KMS-11 (cell line): ENCODE data around the gene PRKAA1.
"Not testable (repeated sequence)": the region's sequence is repeated elsewhere in the genome, so short reads cannot be mapped to it uniquely, and the experiment has no call there.

Experiments
- H2AFZ ChIP-seq: fragments of 200-600 bp; sonication (generic); 2 replicates; pipeline ENCODE4 v1.6.1; 2016; ENCODE audit warnings: antibody characterized with exemption, mixed run types, low read depth
- H3K27ac ChIP-seq: fragments of 200-600 bp; sonication (generic); 2 replicates; pipeline ENCODE4 v1.6.1; 2016; ENCODE audit warnings: mild to moderate bottlenecking, mixed run types
- H3K27me3 ChIP-seq: fragments of 200-600 bp; sonication (generic); 2 replicates; pipeline ENCODE4 v1.6.1; 2017; ENCODE audit warnings: mild to moderate bottlenecking, low read depth, mixed run types, moderate library complexity; ENCODE audit not compliant: insufficient read depth
- H3K36me3 ChIP-seq: fragments of 200-600 bp; sonication (generic); 2 replicates; pipeline ENCODE4 v1.6.1; 2017; ENCODE audit warnings: mild to moderate bottlenecking, mixed run types; ENCODE audit not compliant: insufficient read depth
- H3K4me1 ChIP-seq: fragments of 200-600 bp; sonication (generic); 2 replicates; pipeline ENCODE4 v1.6.1; 2016; ENCODE audit warnings: mild to moderate bottlenecking, low read depth, mixed run types; ENCODE audit not compliant: poor library complexity, severe bottlenecking
- H3K4me2 ChIP-seq: fragments of 200-600 bp; sonication (generic); 2 replicates; pipeline ENCODE4 v1.7.0; 2016; ENCODE audit warnings: mild to moderate bottlenecking, mixed run types
- H3K4me3 ChIP-seq: fragments of 200-600 bp; sonication (generic); IDR thresholded peaks from 2 replicates; pipeline ENCODE4 v1.6.1; 2017; ENCODE audit warnings: low read depth, low read length, mixed read lengths; ENCODE audit not compliant: insufficient read depth
- H3K79me2 ChIP-seq: fragments of 200-600 bp; sonication (generic); 2 replicates; pipeline ENCODE4 v1.6.1; 2016; ENCODE audit warnings: low read depth, mixed run types; ENCODE audit not compliant: insufficient read depth
- H3K9ac ChIP-seq: fragments of 200-600 bp; sonication (generic); 2 replicates; pipeline ENCODE4 v1.6.1; 2016; ENCODE audit warnings: mild to moderate bottlenecking, mixed run types
- H4K20me1 ChIP-seq: fragments of 200-600 bp; sonication (generic); 2 replicates; pipeline ENCODE4 v1.6.1; 2016; ENCODE audit warnings: mild to moderate bottlenecking, mixed run types; ENCODE audit not compliant: insufficient read depth
- CTCF ChIP-seq: fragments of 200-600 bp; sonication (generic); conservative IDR thresholded peaks from 2 replicates; pipeline ENCODE4 v1.6.1; 2017; ENCODE audit warnings: low read depth, mild to moderate bottlenecking, antibody characterized with exemption, low read length, moderate library complexity, mixed read lengths

PRKAA1 gene

GRCh38 chr5:40827188-40827977, 29.2 kb upstream of the PRKAA1 start:
- H3K9ac ChIP-seq, result no peak overlapping the region
- H3K79me2 ChIP-seq, result peaks cover 15% of the 10 kb centered on the region
- no peaks in the 10 kb centered on the region for H3K27me3 ChIP-seq
- no peak overlapping the region for H3K4me3 ChIP-seq
- TF ChIP-seq CTCF, result no peak
- H3K27ac ChIP-seq, result no peak overlapping the region
- H3K36me3 ChIP-seq, result peaks cover 18% of the 10 kb centered on the region
- H3K4me2 ChIP-seq, result no peak overlapping the region
- no peak overlapping the region for H2AFZ ChIP-seq
- peaks cover 20% of the 10 kb centered on the region for H3K4me1 ChIP-seq
- peaks cover 26% of the 10 kb centered on the region for H4K20me1 ChIP-seq

DNA sequence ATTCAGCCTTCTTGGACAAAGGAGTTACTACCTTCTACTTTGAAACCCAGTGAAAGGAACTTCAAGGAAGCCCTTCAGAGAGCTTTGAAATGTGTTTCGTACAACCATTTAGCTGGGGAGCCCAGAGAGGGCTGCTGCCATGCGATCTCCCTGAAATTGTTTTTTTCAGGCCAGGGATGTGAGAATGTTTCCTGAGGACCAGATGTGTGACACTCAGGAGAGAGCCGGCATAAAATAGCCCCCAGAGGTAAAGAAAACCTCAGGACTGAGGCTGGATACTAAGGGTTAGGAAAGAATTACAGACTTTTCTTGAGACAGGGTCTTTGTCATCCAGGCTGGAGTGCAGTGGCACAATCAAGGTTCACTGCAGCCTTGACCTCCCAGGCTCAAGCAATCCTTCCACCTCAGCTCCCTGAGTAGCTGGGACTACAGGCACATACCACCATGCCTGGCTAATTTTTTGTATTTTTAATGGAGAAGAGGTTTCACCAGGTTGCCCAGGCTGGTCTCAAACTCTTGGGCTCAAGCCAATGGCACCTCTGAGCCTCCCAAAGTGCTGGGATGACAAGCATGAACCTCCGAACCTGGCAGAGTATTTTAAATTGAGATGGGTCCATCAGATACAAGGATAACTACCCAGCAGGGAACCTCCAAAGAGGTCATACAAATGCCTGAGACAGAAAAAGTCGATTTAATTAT, 28.5 kb upstream of the PRKAA1 start:
- H3K9ac ChIP-seq, result no peak overlapping the region
- no peak overlapping the region for H2AFZ ChIP-seq
- no peak overlapping the region for H3K27ac ChIP-seq
- peaks cover 12% of the 10 kb centered on the region for H3K4me1 ChIP-seq
- H4K20me1 ChIP-seq, result peaks cover 22% of the 10 kb centered on the region; the same call in 1 of the 2 replicates
- TF ChIP-seq CTCF, result no peak
- H3K4me3 ChIP-seq, result no peak overlapping the region
- peaks cover 7% of the 10 kb centered on the region; the same call in 1 of the 2 replicates for H3K79me2 ChIP-seq
- H3K4me2 ChIP-seq, result no peak overlapping the region
- H3K27me3 ChIP-seq, result no peaks in the 10 kb centered on the region
- peaks cover 14% of the 10 kb centered on the region; the same call in 1 of the 2 replicates for H3K36me3 ChIP-seq

- H3K4me1 ChIP-seq, H3K27ac ChIP-seq, H2AFZ ChIP-seq, H3K27me3 ChIP-seq, H3K4me3 ChIP-seq, H3K79me2 ChIP-seq, H3K9ac ChIP-seq, H3K36me3 ChIP-seq, H3K4me2 ChIP-seq: not testable (repeated sequence)
- H4K20me1 ChIP-seq, result peaks cover 18% of the 10 kb centered on the region; the same call in 1 of the 2 replicates
These were observed 27.4 kb upstream of the PRKAA1 start for GRCh38 chr5:40825461-40826043.

DNA sequence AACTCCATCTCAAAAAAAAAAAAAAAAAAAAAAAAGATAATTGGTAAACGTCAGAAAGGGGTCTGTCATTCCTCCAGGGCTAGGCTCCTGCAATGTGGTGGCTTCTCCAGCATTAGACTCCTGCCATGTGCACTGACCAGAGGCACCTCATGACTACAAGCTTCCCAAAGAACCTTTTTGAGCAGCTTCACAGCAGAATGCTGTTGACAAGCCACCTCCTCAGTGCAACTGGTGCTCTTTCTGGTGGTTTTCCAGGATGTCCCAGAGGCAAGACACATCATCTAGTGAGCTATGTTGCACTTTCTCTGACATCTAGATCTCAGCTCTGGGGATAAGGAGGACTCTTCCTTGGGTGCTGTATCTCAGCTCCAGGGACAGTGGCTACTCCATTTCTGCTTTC, 25.3 kb upstream of the PRKAA1 start:
- Histone ChIP-seq H3K9ac (no peak overlapping the region), H3K36me3 (no peaks in the 10 kb centered on the region), H3K27ac (no peak overlapping the region), H3K4me2 (no peak overlapping the region), H3K4me1 (no peaks in the 10 kb centered on the region), H3K4me3 (no peak overlapping the region), H3K27me3 (no peaks in the 10 kb centered on the region), H3K79me2 (no peaks in the 10 kb centered on the region), H4K20me1 (0 out of 2 replicates have a peak, but pooled peaks cover 4% of the 10 kb centered on the region), H2AFZ (no peak overlapping the region)
- no peak for TF ChIP-seq CTCF
